ENCODE measurements around the gene TMEM163.
"Not testable (repeated sequence)": the region's sequence is repeated elsewhere in the genome, so short reads cannot be mapped to it uniquely, and the experiment has no call there.

TMEM163 gene

DNA sequence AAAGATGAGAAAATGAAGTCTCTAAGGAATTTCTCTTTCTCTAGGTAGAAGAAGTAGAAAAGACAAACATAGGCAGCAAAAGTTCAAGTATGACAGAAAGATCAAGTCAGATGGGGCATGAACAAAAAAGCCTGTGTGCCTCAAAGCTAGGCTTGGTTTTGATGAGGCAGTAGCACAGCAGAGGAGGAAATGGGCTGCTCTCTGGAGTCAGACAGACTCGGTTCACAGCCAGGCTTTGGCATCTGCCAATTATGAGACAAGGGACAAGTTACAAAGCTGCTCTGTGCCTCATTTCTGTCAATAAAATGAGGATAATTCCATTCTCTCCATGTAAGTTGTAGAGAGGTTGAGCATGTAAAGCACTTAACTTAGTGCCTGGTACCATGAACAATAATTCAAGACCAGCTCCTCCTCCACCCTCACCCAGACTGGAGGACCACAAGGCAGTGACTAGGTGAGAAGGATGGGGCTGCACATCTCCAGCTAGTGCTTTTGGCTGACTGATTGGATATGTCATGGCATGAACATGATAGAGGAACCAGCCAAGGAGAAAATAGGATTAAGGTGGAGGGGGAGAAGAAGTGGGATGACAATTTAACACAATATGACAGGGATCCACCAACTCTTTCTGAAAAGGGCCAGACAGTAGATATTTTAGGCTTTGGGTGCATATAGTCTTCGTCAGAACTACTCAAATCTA lies 84.6 kb downstream of the TMEM163 start:
- Histone ChIP-seq H3K27ac (no peak overlapping the region), H3K4me3 (no peak overlapping the region)

DNA sequence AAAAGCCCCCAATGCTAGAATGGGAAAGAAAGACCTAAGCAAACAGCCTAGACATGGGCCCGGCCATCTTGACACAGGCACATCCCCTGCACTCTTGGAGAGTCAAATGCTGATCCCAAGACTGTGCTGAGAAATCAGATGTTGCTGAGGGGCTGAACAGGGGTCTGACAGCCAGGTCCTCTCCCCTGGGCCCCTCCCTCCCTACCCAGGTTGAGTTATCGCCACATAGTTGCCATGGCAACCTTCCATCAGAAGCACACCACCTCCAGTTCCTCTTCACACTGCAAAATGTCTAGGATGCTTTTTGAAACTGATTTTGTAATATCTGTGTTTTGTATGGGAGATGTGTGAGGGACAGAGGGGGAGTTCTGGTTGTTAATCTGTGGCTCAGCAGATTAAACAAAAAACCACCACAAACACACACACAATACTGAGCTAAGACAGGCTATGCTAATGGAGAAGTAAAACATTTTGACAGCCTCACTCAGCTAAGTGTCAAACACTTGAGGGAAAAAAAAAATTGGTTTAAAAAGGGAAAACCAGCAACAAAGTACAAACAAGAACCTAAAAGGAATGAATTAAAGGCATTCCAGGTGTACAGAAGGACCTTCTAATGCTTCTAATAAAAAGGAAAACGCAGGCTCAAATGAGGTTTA lies 88.2 kb downstream of the TMEM163 start:
- Histone ChIP-seq H3K27ac (no peak overlapping the region), H3K4me3 (no peak overlapping the region)

DNA sequence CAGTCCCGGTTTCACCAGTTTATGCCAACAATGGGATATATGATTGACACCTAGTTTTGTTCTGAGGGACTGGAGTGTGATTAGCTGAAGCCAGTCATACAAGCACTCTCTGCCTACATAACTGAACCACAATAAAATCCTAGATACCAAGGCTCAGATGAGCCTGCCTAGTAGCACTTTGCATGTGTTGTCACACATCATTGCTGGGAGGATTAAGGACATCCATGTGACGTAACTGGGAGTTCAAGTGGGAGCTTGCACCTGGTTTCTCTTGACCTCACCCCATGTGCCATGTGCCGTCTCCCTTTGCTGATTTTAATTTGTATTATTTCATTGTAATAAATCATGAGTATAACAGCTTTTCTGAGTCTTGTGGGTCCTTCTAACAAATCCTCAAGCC lies 90.3 kb downstream of the TMEM163 start:
- H3K4me3 ChIP-seq: no peak overlapping the region

GRCh38 chr2:134626781-134627180 lies 92.0 kb downstream of the TMEM163 start:
- H3K27ac ChIP-seq: no peak overlapping the region
- no peak overlapping the region for H3K4me3 ChIP-seq

More for the DNA sequence above, 90.3 kb downstream of the TMEM163 start:
- H3K27ac ChIP-seq: no peak overlapping the region

DNA sequence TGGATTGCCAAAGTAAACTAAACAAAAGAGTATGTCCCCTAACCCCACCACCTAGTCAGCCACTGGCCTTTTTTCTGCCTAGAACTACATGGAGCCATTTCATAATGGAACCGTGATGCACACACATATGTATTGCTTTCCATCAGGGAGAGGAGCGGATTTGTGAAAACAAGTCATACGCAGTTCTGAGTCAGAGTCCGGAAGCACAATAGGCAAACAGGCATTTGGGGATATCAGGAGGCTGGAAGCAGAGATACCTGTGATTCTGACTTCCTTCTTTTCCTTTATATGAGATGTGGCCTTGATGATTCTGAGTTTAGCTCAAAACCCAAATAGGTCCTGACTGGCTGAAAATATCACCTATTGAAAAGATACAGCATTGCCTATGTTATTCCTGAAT lies 93.5 kb downstream of the TMEM163 start:
- H3K4me3 ChIP-seq: no peak overlapping the region
- H3K27ac ChIP-seq: no peak overlapping the region

- H3K4me3 ChIP-seq: no peak overlapping the region
- H3K27ac ChIP-seq: no peak overlapping the region
Measured at GRCh38 chr2:134623796-134624195, 95.0 kb downstream of the TMEM163 start.

DNA sequence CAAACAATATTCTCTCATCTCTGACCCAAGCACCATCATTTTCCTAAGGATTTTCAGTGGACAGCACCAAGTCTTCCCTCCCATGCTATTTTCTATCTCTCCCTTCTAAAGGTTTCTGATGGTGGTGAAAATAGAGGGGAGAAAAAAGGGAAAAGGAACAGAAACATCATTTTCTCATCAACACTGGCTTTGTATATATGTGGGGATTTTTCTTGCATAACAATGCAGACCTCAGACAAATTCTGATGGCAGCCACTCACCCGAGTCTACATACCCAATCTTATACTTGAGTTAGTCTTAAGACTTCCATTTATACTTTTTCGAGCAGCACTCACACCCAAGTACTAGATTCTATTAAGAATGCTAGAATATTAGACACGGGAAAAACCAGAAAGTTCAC lies 95.8 kb downstream of the TMEM163 start:
- Histone ChIP-seq H3K27ac (no peak overlapping the region), H3K4me3 (no peak overlapping the region)

GRCh38 chr2:134621939-134622705 lies 96.7 kb downstream of the TMEM163 start:
- H3K4me3 ChIP-seq: no peak overlapping the region

DNA sequence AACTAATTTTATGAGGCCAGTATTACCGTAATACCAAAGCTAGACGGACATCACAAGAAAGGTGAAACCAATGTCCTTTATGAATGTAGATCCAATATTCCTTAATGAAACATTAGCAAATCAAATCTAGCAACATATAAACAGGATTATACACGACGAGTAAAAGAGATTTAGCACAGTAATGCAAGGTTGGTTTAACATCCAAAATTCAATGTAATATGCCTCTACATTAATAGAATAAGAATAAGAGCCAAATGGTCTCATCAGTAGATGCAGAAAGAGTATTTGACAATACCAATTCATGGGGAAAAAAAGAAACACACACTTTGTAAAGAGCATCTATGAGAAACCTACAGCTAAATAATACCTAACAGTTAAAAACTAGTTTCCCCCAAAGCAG lies 99.5 kb downstream of the TMEM163 start:
- no peak overlapping the region for H3K4me3 ChIP-seq

More at GRCh38 chr2:134621939-134622705, 96.7 kb downstream of the TMEM163 start:
- H3K27ac ChIP-seq: no peak overlapping the region

GRCh38 chr2:134615480-134615879 lies 103.3 kb downstream of the TMEM163 start:
- H3K4me3 ChIP-seq, H3K27ac ChIP-seq: not testable (repeated sequence)

More for the DNA sequence above, 99.5 kb downstream of the TMEM163 start:
- H3K27ac ChIP-seq: no peak overlapping the region

DNA sequence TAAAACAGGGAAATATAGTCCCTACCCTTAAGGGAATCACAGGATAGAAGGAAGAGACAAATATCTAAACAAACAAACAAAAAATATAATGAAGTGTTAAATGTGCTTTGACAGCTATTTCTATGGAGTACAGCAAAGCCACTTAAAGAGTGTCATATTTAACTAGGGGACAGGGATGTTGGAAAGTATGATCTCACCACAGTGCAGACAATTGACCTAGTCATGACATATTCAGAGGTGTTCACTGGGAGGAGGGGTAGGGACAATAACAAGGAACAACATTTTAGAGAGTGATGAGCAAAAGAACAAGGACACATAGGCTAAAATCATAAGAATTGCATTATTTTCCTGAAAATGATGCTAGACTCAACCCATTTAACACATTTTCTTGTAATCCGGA lies 107.5 kb downstream of the TMEM163 start:
- H3K27ac ChIP-seq: no peak overlapping the region
- H3K4me3 ChIP-seq: no peak overlapping the region

DNA sequence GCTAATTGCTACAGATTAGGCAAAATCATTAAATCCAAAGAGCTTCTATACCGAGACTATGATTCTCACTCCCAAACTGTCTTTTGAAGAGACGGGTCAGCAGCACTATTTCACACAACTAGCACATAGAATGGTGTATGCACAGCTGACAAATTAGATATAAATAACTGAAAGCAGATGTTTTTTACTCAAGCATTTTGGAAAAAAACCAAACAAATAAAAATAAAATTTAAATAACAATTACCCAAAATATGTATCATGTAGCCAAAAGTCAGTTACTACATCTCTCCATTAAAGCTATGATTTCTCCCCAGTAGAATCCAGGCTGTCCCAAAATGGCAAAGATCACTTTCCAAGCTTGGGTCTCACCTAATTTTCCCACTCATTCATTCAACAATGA lies 107.9 kb downstream of the TMEM163 start:
- Histone ChIP-seq H3K4me3 (no peak overlapping the region), H3K27ac (no peak overlapping the region)

DNA sequence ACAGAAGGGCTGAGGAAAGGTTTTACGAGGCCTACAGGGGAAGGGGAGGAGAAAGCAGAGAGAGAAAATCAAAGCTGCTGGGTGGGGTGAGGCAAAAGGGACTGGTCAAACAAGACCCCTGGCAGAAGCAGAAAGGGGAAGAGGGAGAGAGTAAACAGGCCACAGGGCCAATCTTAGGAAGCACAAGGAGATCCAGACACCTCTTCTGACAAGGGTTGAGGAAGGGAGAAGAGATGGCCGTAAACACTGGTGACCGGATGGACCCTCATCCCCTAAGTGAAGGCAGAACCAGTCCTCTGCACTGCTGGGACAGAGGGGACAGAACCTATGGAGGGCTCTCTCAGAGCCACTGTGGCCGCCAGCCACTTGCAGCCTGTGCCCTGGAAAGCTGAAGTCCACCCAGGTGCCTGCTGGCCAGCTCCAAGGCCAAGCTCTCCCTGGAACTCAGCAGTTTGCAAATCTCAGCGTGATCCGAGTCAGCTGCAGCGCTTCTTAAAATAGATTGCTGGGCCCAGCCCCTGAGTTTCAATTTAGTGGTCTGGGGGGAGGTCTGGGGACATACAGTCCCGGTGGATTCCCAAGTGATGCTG lies 108.8 kb downstream of the TMEM163 start:
- no peak overlapping the region for H3K27ac ChIP-seq

GRCh38 chr2:134603966-134604365 lies 114.8 kb downstream of the TMEM163 start:
- Histone ChIP-seq H3K27ac (no peak overlapping the region), H3K4me3 (no peak overlapping the region)

More for the DNA sequence above, 108.8 kb downstream of the TMEM163 start:
- no peak overlapping the region for H3K4me3 ChIP-seq

DNA sequence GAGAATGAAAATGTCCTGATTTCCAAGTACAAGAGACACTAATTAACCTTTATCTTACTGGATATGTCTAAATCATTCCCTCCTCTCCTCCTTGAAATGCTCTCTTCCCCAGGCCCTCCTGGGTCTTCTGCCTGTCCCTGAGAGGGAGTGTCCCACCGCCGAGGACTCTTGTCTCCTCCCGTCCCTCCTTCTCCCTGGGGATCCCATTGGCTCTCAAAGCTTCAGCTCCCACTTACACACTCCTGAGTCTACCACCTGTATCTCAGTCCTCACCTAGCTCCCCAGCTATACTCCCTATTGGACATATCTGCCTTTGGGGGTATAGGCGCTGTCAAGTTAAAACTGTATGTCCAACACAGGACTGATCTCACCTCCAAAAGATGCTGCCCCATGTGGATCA lies 116.1 kb downstream of the TMEM163 start:
- Histone ChIP-seq H3K4me3 (no peak overlapping the region), H3K27ac (no peak overlapping the region)

DNA sequence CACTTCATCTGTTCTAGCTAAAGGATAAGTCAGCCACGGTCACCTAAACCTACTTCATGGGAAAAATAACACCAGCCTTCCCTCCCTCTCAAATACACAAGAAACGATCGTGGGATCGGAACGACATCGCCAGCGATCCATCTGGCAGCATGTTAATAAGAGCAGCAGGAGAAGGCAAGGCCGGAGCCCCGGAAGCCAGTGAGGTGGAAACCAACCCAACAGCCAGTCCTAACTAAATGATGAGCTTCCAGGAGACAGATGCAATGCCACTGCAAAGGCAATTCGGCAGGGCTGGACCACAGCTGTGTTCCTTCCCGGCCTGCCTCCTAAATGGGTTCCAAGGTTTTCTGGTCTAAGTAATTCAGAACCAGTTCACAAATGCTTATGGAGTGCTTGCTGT lies 117.5 kb downstream of the TMEM163 start:
- Histone ChIP-seq H3K27ac (no peak overlapping the region), H3K4me3 (no peak overlapping the region)

DNA sequence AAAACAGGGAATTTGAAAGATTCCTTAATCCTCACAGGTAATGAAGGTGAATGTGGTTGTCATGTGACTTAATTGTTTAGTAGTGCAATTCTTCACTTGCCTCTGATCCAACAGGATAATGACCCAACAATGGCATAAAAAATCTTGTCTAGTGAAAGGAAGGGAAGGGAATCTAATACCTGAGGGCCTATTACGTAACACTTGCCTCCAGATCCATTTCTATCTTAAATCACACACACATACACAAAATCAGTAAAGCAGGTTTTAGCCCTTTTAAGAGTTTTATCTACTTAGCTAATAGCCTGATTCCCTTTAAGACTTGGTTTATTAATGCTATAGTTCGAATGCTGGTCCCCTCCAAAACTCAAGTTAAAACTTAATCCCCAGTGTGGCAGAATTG lies 118.6 kb downstream of the TMEM163 start:
- Histone ChIP-seq H3K27ac (no peak overlapping the region), H3K4me3 (no peak overlapping the region)

DNA sequence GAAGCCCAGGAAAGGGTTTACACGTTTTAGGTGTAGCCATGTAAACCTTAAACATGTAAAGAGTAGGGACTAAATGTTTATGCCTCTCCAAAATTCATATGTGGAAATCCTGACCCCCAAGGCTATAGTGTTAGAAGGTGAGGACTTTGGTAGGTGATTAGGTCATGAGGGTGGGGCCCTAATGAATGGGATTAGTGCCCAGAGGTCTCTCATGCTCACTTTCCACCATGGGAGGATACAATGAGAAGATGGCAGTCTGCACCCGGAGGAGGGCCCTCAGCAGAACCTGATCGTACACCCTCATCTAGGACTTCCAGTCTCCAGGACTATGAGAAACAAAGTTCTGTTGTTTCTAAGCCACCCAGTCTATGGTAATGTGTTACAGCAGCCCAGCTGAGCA lies 119.6 kb downstream of the TMEM163 start:
- Histone ChIP-seq H3K4me3 (no peak overlapping the region), H3K27ac (no peak overlapping the region)

GRCh38 chr2:134594399-134594798 lies 124.4 kb downstream of the TMEM163 start:
- Histone ChIP-seq H3K4me3 (no peak overlapping the region), H3K27ac (no peak overlapping the region)

GRCh38 chr2:134593519-134593918 lies 125.3 kb downstream of the TMEM163 start:
- H3K27ac ChIP-seq: no peak overlapping the region
- H3K4me3 ChIP-seq: no peak overlapping the region

Data from skin epidermis (tissue), 12 donors.